HG03135 (cell line): ENCODE data around the gene COBLL1.

ENCODE experiments used
- ATAC-seq: cut with Tn5 transposase; IDR thresholded peaks from one replicate; pipeline ENCODE4 v1.9.1; 2021; ENCODE audit warnings: mild to moderate bottlenecking, moderate library complexity; ENCODE audit not compliant: unreplicated experiment

The COBLL1 gene

DNA sequence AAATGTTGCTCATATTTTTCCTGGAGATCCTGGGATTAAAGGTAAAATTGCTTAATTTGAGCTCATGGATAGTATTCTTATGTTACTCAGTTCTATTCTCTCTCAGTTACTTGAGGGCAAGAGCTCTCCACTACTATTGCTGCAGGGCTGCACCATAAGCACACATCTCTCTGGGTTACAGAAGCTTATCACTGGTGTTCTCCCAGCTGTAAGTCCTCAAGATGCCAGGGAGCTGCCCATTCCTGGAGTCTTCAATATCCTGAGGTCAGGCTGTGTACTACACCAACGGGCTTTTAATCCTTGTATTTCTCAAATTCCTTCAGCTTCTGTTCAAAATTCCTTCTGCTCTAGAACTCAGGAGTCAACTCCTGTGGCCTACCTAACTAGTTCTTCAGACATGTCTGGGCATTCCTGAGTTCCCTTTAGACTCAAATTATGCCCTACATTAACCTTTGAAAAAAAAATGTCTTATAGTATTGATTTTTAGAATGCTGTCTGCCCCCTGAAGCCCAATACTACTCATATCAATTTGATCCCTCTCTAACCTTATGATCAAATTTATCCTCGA is 17.7 kb upstream of the COBLL1 start:
- ATAC-seq, result no peak

DNA sequence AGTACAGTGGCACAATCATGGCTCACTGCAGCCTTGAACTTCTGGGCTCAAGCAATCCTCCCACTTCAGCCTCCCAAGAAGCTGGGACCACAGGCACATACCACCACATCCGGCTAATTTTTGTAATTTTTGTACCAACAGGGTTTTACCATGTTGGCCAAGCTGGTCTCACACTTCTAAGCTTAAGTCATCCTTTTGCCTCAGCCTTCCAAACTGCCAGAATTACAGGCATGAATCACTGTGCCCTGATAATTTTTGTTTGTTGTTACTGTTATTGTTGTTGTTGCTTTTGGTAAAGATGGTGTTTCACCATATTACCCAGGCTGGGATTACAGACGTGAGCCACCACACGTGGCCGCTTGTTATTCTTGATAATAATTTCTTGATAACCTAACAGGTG is 10.5 kb upstream of the COBLL1 start:
- ATAC-seq, result no peak

DNA sequence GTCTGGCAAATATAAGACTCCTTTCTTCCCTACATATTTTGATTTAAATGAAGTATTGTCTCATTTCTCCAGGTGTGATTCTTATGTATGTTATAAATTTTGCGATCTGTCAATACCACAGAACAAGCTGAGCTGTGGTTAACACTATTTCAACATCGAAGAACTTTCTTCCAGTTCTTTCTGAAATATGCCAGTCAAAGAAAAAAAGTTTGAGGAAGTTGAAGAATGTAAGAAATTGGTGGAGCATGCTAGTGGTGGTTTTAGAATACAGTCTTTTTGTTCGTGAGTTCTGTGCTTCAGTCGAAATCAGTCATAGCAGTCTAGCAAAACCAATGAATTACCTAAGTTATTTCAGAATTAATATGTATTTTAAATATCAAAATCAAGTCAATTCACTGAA is 8.6 kb upstream of the COBLL1 start:
- ATAC-seq, result no peak

DNA sequence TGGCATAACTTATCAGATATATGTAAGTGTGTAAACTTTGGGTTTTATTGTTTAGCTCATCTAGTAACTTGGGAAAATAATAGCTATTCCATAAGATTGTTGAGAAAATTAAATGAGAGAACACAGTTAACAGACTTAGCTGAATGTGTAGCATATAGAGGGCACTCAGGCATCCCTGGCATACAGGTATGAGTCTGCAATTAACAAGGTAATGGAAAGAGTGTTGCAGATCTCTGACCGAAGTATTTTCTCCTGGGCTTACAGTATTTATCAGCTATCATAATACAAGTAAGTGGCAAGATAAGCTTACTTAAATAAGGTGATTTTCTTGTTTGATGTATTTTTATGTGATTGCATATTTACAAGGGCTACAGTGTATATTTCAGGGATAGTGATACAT is 7.9 kb upstream of the COBLL1 start:
- no peak for ATAC-seq

DNA sequence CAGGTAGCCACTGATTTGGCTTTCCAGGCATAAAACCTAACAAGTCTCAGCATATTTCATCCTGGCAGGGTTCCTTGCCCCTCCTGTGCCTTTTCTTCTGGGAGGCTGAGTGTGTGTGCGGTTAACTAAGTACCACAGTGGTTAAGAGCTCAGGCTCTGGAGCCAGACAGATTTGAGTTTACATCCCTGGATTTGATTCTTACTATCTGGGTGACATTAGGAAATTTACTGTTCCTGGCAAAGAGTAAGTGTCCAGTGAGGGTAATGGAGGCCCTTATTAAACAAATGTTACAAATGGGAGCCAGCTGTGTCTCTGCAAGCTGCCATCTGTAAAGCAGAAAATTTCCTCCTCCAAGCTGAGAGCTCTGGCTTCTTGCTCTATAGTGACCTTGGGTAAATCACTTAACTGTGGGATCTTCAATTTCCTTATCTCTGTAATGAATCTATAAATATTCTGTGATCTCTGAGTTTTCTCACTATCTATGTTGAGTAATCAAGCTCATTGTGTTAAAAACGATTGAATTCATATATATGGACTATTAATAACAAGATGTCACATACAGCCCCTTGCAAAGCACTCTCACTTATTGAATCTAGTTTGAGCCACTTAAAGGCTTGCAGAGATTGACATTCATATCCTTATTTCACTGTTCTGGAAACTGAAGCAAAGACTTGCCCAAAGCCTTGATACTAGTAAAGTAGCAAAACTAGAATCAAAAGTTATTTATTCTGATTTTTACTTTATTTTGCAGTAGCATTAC is 6.5 kb upstream of the COBLL1 start:
- ATAC-seq, result no peak

DNA sequence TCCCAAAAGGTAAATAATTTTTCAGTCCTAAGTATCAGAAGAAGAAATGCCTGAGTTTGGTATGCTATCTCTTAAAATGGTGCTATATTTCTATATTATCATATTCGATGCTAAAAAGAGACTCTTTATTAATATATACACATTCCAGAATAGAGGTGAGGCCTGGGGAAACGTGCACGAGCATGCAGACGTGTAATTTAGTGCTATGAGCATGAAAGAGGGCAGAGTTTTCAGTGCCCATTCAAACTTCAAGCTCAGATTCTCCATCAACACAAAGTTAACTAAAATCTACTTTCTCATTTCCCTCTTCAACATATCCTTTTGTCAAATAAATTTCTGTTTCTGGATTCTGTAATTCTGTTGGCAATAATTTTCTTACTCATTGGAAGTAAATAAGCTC is 5.7 kb upstream of the COBLL1 start:
- ATAC-seq, result no peak

DNA sequence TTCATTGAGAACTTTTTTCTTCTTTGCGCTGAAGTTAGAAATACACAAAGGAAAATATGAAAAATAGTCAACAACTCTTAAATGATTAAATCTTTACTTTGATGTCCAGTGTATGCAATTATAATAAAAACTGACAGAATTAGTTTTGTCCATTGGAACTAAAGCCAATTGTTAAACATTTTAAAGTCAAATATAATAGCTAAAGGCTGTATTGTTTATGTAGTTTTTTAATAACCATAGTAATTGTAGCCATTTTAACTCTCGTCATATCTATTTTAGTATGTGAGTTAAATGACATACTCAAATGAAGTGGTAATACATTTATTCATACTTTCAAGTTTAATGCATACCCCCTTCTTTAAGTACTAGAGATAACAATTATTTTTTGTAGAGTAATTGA is 4.7 kb upstream of the COBLL1 start:
- ATAC-seq, result no peak

DNA sequence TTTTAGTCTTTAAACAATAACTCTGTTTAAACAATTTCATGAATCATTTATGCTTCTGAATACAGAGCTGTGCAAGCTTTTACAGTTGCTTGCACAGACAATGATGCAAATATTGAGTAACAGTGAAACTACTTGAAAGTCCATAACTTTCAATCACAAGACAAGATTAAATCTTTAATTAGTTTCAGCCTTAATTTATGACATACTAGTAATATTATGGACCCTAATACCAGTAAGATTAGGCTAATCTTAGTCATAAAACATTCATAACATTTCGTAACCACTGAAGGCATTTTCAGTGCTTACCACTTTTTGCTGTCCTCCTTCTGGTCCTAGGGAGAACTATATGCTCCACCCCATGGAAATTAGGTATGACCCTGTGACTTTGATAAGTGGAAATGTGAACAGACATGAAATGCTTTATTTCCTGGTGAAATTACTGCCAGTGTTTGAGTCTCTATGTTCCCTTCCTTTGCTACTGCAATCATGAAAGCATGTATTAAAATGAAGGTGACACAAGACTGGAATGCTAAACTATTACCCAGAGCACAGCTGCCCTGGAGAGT is 1.8 kb upstream of the COBLL1 start:
- ATAC-seq, result no peak

DNA sequence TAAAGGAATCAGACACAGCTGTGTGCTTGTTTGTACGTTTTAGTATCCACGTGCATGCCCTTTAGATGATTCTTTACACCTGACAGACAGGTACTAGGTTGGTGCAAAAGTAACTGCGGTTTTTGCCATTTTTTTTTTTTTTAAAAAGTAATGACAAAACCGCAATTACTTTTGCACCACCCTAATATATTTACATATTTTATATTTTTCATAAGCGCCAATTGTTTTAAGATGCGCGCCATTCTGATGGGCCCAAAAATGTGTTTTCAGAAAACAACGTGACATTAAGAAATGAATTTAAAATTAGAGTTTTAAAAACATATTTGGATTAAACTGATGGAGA is 972 bp upstream of the COBLL1 start:
- no peak for ATAC-seq

DNA sequence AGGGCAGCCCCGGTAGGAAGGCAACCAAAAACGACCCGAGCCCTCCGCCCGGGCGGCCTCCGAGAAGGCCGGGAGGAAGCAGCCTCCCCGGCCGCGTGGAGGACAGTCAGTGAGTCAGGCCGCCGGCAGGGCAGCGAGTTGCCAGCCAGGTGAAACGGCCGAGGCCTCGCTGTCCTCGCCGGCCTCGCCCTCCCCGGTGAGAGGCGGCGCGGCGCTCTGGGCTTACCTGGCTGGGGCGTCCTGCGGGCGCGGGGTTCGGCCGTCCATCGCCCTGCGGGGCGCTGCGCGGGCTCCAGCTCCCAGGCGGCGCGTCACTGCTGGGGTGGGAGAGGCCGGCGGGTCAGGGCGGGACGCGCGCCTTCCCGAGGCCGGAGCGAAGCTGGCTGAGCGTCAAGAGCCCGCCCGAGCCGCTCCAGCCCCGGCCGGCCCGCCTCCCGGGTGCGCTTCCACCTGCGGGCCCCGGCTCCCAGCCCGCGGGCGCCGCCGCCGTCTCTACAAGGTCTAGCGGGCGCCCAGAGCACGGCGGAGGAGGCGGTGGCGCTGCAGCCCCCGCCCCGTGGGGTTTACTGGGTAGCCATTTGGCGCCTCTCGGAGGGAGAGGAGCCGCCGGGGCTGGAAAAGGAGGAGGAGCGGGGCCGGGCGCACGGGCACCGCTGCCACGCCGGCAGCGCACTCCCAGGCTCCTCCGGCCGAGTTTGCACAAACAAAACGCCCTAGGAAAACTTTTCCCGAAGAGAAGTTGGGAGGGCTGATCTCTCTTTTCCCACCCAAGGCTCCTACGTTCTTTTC is 499 bp downstream of the COBLL1 start:
- ATAC-seq, result peak; percentile 61

DNA sequence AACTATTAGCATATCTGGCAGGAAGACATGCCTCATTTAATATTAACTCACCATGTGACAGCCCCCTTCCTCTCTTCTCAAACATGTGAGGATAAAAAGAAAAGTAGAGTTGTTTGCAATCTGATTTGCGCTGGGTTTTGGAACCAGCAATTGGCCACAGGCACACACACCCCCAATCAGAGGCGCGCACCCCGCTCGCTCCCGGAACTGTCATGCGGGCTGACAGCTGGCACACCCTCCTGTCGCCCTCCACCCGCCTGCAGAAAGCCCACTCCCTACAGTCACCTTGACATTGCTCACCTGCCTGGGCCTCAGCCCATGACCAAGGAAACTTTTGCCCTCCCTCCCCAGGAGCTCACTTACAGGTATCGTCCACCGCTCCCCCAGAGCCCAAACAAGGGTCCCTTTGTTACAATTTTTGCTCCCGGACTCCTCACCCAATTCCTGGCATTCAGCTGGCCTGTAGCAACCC is 1.1 kb downstream of the COBLL1 start:
- no peak for ATAC-seq

DNA sequence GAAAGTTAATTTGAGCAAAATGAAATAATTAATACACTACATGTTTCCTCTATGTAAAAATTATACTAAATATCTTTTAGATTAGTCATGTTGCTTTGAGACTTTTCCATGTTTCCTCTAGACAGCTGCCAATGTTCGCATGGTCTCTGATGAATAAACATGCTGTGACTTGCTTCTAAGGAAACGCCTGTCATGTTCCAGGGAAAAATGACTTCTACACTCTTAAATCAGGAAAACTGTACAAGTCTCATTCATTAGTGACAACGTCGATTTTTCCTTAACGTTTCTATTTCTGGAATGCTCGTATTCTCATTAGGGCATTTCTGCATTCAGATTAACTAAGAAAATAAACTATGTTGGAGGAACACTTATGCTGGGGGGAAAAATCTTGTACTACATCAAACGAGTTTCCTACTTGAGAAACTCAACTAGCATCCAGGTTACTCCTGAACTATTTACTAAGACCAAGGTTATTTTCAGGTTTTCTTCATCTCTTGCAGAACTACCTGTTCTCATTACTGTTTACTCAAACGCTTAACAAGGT is 1.6 kb downstream of the COBLL1 start:
- ATAC-seq, result no peak

DNA sequence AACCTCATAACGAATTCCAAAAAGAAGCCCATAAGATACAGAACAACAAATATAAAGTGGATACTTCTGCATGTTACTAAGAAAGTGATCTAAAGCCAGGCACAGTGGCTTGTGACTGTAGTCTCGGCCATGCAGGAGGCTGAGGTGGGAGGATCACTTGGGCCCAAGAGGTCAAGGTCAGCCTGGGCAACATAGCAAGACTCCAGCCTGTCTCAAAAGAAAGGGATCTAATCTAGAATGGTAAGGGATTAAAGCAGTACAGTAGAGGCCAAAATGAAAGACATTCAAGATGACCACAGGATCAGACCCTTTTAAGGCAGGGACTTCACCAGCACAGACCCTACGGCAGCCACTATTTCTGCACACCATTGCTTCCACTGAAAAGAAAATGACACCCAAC is 3.8 kb downstream of the COBLL1 start:
- no peak for ATAC-seq

DNA sequence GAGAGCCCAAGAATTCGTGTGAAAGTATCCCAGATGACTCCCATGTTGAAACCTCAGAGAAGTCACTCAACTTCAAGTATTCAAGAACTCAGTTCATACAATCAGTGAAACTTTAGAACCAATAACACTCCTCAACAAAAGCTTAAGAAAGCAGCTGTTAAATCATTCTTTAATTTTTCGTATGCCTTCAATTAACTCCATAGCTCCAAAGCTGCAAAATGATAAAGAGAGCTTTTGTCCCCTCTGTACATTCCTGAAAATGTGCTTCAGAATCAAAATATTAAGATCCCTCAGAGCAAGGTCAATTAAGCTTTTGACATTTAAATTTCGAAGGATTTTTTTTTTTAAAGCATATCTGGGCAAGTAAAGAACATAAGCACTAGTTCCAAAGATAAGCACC is 4.7 kb downstream of the COBLL1 start:
- ATAC-seq, result no peak

DNA sequence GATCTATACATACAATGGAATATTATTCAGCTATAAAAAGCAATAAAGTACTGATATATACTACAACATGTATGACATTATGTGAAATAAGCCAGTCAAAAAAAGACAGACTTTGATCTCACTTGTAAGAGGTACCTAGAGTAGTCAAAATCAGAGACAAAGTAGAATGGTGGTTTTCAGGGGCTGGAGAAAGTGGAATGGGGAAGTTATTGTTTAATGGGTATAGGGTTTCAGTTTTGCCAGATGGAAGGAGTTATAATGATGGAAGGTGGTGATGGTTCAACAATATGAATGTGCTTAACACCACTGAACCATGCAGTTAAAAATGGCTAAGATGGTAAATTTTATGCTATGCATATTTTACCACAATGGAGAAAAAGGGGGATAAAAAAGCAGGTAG is 6.3 kb downstream of the COBLL1 start:
- no peak for ATAC-seq

DNA sequence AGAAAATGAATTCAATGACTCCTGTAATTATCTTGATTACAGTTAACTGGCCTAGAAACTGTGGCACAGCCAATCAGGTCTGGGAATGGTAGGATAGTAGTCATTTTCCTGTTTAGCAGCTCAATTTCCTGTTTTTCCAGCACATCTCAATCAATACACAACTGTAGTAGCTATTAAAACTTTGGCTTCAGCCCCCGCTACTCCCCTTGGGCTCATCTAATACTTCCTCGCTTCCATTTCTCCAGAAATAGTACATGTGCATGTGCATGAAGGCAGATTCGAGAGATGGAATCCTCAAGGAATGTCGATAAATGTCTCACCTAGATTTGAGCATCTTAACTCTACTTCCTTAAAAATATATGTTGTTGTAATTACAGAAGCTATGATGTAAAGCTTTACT is 9.7 kb downstream of the COBLL1 start:
- no peak for ATAC-seq

DNA sequence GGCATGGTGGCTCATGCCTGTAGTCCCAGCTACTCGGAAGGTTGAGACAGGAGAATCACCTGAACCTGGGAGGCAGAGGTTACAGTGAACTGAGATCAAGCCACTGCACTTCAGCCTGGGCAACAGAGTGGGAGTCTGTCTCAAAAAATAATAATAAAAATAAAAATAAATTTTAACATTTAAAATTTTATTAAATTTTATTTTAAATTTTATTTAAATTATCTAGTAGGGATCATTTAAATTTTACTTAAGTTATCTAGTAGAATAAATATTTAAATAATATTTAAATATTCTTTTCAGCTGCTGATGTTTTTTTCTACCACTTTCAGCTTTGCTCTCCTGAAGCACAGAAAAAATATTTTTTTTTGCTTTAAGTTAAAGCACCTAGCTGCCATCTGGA is 10.4 kb downstream of the COBLL1 start:
- ATAC-seq, result no peak

DNA sequence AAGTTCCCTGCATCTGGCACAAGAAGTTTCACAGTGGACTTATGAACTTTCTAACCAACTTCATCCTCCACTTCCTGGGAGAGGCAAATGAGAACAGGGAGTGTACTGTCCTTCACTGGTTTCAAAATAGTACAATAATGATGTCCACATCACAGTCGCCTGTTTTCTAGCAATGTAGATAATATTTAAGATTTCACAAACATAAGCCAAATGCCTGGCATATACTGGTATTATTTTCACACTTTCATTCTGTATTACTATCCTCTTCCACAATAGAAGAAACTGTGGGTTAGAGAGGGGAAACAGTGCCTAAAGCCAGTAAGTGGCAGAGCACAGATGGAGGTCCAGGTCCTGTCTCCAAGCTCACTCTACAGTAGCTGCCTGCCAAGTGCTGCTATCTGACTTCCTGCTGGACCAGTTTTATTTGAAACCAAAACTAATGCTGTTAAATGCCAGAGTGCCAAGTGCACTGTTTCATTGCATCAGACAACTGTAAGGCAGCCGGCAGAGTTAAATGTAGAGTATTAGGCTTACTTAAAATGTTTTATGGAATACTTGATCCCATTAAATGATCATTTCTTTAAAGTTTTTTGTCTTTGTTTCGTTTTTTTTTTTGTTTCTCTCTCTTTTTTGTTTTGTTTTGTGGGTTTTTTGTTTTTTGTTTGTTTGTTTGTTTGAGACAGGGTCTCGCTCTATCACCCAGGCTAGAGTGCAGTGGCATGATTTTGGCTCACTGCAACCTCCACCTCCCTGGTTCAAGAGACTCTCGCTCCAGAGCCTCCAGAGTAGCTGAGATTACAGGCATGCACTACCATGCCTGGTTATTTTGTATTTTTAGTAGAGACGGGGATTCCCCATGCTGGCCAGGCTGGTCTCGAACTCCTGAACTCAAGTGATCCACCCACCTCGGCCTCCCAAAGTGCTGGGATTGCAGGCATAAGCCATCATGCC is 15.1 kb downstream of the COBLL1 start:
- ATAC-seq, result no peak

DNA sequence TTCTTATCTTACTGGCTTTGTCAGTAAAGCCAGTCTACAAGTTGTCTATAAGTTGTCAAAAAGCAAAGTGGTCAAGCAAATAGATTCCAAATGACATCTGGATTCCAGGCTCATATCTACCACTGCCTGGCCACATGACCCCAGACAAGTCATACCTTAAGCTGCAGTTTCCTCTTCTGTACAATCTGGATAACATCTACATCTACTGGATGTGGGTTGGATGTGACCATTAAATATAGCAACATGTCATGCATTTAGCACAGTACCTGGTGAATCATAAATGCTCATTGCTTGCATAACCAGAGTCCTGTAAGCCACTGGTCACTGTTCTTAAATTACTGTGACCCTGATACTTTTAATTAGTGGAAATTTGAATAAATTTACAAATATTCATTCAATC is 16.8 kb downstream of the COBLL1 start:
- ATAC-seq, result no peak

DNA sequence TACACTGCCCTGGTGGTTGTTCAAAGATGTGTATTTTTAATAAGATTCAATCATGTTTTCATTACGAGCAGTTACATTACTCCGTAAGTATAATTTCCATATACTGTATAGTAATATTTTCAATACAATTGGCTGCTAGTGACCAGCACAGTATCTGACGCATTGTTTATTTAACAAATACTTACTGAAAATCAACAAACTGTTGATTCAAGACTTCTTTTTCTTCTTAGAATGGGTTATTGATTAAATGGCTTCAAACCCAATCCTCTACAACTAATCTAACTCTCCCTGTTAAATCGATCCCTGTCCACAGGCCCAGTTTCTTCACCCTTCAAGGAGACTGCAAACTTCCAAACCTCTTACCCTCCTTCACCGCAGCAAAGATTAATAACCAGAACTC is 18.5 kb downstream of the COBLL1 start:
- ATAC-seq, result no peak
